Bronchial epithelial cell (primary cell): ENCODE data around the gene EPHA7. TPM values are rescaled to one million over a fixed set of nuclear protein-coding genes. Genes with fewer than 3 reads are reported as not detected.

Source experiments
- DNase-seq: peaks from one replicate; pipeline ENCODE4 v3.0.0-alpha.2; 2010; ENCODE audit warnings: low read depth
- FAIRE-seq: peaks from 2 replicates; lab custom pipeline; 2011; peaks lifted over from hg19 to GRCh38; lab: Jason Lieb, UNC
- H3K27me3 ChIP-seq: 2 replicates; pipeline ENCODE4 v1.5.1; 2011; ENCODE audit warnings: low read length; ENCODE audit not compliant: control insufficient read depth, insufficient read depth
- H3K36me3 ChIP-seq: 2 replicates; pipeline ENCODE4 v1.5.1; 2011; ENCODE audit warnings: low read length; ENCODE audit not compliant: control insufficient read depth, insufficient read depth
- H3K4me3 ChIP-seq: 2 replicates; pipeline ENCODE4 v1.5.1; 2011; ENCODE audit warnings: mild to moderate bottlenecking, low read depth, low read length, control low read depth
- CTCF ChIP-seq: IDR thresholded peaks from 2 replicates; pipeline ENCODE4 v1.5.1; 2011; ENCODE audit warnings: mild to moderate bottlenecking, moderate library complexity, low read length, control low read depth, inconsistent platforms; ENCODE audit not compliant: insufficient read depth, severe bottlenecking
- total RNA-seq: library from RNA; depleted of rRNA; stranded (reverse); fragments of >200 nt; gene quantifications from 2 replicates; pipeline ENCODE4 v1.2.1, GENCODE V29; 2014

Gene EPHA7
- total RNA-seq, 1 donor from 2014 or later: not detected

DNA sequence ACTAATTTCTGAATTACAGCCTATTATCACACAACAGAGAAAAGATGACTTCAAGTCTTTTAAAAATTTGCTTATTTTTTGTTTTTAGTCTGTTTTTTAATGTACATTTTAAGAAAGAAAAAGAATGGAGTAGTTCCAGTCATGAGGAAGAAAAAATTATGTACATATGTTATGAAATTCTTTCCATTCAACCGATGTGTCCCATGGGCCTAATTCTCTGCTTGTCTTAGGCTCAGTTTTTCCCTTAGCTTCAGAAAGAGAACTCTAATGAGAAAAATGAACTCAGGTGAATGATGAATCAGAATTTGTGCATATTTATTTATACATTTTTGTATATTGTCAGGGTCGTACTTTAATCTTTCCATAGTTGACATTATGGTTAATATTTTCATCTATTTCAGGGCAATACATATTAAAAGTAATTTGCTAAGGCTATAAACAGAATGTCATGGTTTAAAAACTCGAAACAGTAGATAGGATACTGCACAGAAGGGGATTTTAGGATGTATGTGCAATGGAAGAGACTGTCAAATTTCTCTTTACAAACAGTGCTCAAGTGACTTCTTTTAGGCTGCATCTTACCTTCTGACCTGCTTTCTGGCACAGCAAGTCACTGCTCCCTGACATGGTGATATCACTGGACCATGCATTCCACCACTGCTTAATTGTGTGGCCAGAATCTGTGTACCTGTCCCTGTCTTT is 153.1 kb downstream of the EPHA7 start:
- Histone ChIP-seq H3K36me3 (no peaks in the 10 kb centered on the region), H3K27me3 (no peaks in the 10 kb centered on the region), H3K4me3 (no peak overlapping the region)
- FAIRE-seq: no peak
- TF ChIP-seq CTCF: no peak
- no peak for DNase-seq

DNA sequence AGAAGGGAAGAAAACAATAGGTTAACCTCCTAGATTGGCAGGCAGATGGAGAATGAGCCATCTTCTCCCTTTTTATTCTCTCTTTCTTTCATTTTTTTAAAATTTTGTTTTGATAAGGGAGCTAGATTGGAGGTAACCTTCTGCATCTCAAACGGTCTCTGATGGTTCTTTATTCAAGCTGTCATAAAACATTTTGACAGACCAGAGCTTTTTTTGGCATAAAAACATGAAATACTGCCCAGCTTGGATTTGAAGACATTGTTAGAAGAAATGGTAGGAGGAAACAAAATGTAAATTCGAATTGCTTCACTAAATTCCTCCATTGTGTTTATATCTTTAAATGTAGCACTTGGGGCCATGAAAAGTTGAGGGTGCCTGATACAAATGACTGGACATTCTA is 158.5 kb downstream of the EPHA7 start:
- Histone ChIP-seq H3K27me3 (no peaks in the 10 kb centered on the region), H3K4me3 (no peak overlapping the region), H3K36me3 (no peaks in the 10 kb centered on the region)
- no peak for FAIRE-seq
- no peak for TF ChIP-seq CTCF
- no peak for DNase-seq

DNA sequence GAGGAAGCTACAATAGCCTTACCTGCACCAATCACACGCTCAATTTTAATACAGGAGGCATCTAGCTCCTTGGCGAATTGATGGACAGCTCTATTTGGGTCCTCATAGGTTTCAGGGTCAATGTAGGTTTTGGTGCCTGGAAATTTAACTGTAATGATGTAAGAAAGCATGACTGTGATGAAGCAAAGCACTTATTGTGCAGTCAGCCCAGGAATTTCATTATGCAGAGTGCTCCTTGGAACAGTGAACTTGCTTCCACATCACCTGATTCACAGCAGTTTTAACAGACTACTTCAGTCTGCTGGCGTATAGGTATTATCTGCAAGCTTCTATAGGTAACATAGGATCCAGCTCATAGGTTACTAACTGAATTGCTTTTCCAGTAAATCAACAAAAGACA is 160.0 kb downstream of the EPHA7 start:
- Histone ChIP-seq H3K4me3 (no peak overlapping the region), H3K27me3 (no peaks in the 10 kb centered on the region), H3K36me3 (no peaks in the 10 kb centered on the region)
- DNase-seq: no peak
- TF ChIP-seq CTCF: no peak
- FAIRE-seq: no peak

- no peak for FAIRE-seq
- Histone ChIP-seq H3K4me3 (no peak overlapping the region), H3K36me3 (no peaks in the 10 kb centered on the region), H3K27me3 (no peaks in the 10 kb centered on the region)
- no peak for DNase-seq
- no peak for TF ChIP-seq CTCF
These were observed 166.4 kb downstream of the EPHA7 start for GRCh38 chr6:93252930-93253329.

DNA sequence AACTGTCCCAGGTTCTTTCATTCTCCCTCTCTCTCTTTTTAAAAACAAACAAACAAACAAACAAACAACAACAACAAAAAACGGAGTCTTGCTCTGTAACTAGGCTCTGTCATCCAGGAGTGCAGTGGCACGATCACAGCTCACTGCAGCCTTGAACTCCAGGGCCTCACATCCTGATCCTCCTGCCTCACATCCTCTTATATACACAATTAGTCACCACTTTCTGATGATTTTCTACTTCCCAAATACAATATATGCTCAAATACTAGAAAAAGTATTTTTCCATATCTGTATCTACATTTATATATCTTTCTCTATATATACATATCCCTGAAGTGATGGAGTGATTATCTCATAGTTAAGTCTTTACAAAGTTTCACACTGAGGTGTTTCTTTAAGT is 170.7 kb downstream of the EPHA7 start:
- H3K27me3 ChIP-seq: no peaks in the 10 kb centered on the region
- DNase-seq (no peak), FAIRE-seq (no peak)
- H3K4me3 ChIP-seq: no peak overlapping the region
- H3K36me3 ChIP-seq: no peaks in the 10 kb centered on the region
- no peak for TF ChIP-seq CTCF
